HepG2 (cell line): ENCODE data around the gene DCAKD. TPM values are rescaled to one million over a fixed set of nuclear protein-coding genes. Genes with fewer than 3 reads are reported as not detected.
A peak's percentile ranks its signal among the peaks of the same experiment; 100 is the strongest.

Experiments
- KLF6 ChIP-seq: IDR thresholded peaks from 2 replicates; pipeline ENCODE4 v1.8.0; 2016; ENCODE audit warnings: missing biosample characterization, missing genetic modification reagents
- MED1 ChIP-seq: sonication (generic); formaldehyde crosslinking; IDR thresholded peaks from 2 replicates; pipeline ENCODE4 v1.4.0; 2020; ENCODE audit warnings: missing genetic modification reagents
- ZHX2 ChIP-seq, 2 experiments: sonication (generic) in 1 of 2; formaldehyde crosslinking in 1 of 2; IDR thresholded peaks; 2 replicates each; pipeline versions ENCODE4 v1.6.1 to v1.9.0; 2014 to 2022; ENCODE audit warnings: antibody characterized with exemption in 1 of 2, borderline replicate concordance in 1 of 2, inconsistent platforms in 1 of 2, low read depth in 1 of 2, missing genetic modification reagents in 1 of 2
- polyA plus RNA-seq, 8 experiments: library from polyadenylated mRNA; depleted of rRNA in 3 of 8; stranded (reverse) in 7 of 8; unstranded in 1 of 8; fragments of >200 nt; fragmentation: Illumina TruSeq in 4 of 8; extraction: Trizol in 4 of 8; gene quantifications; 2 replicates each; pipeline versions ENCODE4 v1.2.1 to v1.2.3, GENCODE V29; 2011 to 2016; ENCODE audit warnings: low read depth in 4 of 8, missing spikeins in 1 of 8, mixed read lengths in 1 of 8; ENCODE audit not compliant: insufficient read depth in 1 of 8
- total RNA-seq, 5 experiments: library from RNA; depleted of rRNA; stranded (reverse); fragments of >200 nt; fragmentation: Illumina TruSeq; extraction: Trizol; gene quantifications; 2 replicates each; pipeline ENCODE4 v1.2.3, GENCODE V29; 2016; ENCODE audit warnings: low read depth in 1 of 5
- TF ChIP-seq, protein P1 (sequence below): sonication (generic); formaldehyde crosslinking; conservative IDR thresholded peaks from 2 replicates; pipeline ENCODE4 v1.4.0; 2020; ENCODE audit warnings: missing genetic modification reagents

DCAKD gene
- total and polyA plus RNA-seq, 2 of the 13 experiments (the other 11 are each of a cell fraction or from before 2014, with no cell fraction given) = 25.9 to 29.2 TPM

GRCh38 chr17:45021607-45022287, 29.7 kb downstream of the DCAKD start (continued):
- no peak for TF ChIP-seq ZHX2 (IDR thresholded peaks at IDR 0.05; ENCODE audit: low read depth)
- no peak for TF ChIP-seq ZHX2 (CRISPR knock-in tag; IDR thresholded peaks at IDR 0.05; ENCODE audit: borderline replicate concordance)
- no peak; the same call in none of the 2 replicates for TF ChIP-seq MED1
- TF ChIP-seq KLF6 (CRISPR knock-in tag) = peak; percentile 59
- TF ChIP-seq, protein P1, sequence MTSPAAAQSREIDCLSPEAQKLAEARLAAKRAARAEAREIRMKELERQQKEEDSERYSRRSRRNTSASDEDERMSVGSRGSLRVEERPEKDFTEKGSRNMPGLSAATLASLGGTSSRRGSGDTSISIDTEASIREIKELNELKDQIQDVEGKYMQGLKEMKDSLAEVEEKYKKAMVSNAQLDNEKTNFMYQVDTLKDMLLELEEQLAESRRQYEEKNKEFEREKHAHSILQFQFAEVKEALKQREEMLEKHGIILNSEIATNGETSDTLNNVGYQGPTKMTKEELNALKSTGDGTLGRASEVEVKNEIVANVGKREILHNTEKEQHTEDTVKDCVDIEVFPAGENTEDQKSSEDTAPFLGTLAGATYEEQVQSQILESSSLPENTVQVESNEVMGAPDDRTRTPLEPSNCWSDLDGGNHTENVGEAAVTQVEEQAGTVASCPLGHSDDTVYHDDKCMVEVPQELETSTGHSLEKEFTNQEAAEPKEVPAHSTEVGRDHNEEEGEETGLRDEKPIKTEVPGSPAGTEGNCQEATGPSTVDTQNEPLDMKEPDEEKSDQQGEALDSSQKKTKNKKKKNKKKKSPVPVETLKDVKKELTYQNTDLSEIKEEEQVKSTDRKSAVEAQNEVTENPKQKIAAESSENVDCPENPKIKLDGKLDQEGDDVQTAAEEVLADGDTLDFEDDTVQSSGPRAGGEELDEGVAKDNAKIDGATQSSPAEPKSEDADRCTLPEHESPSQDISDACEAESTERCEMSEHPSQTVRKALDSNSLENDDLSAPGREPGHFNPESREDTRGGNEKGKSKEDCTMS = no peak
